GM12892 (cell line): ENCODE results near the gene TATDN2.

Experiments used
- POLR2A ChIP-seq: IDR thresholded peaks from 2 replicates; pipeline ENCODE4 v1.6.1; 2011; ENCODE audit warnings: low read depth, low read length, control low read depth
- TAF1 ChIP-seq: IDR thresholded peaks from 2 replicates; pipeline ENCODE4 v1.6.1; 2011; ENCODE audit warnings: low read depth, mild to moderate bottlenecking, control low read depth, low read length, borderline replicate concordance

- no peak for TF ChIP-seq POLR2A
- no peak for TF ChIP-seq TAF1
These were observed 28.9 kb downstream of the TATDN2 start for GRCh38 chr3:10277115-10277625.
